DMS 273 (cell line): ENCODE measurements around the gene ANTKMT.

Experiments
- DNase-seq: peaks from one replicate; lab custom pipeline; 2025; ENCODE audit not compliant: unreplicated experiment; lab: John Stamatoyannopoulos, UW

ANTKMT gene

DNA sequence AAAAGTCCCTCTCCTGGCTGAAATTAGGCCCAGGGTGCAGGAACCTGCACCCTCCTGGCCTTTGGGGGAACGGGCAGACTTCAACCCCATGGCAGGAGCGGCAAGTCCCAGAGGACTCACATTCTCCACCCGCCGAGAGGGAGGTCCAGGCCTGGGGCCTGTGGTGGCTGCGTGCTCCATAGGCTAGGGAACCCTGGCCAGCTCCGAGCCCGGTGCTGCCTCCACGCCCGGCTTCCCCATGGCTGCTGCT, 5.2 kb downstream of the ANTKMT start:
- DNase-seq, result no peak

DNA sequence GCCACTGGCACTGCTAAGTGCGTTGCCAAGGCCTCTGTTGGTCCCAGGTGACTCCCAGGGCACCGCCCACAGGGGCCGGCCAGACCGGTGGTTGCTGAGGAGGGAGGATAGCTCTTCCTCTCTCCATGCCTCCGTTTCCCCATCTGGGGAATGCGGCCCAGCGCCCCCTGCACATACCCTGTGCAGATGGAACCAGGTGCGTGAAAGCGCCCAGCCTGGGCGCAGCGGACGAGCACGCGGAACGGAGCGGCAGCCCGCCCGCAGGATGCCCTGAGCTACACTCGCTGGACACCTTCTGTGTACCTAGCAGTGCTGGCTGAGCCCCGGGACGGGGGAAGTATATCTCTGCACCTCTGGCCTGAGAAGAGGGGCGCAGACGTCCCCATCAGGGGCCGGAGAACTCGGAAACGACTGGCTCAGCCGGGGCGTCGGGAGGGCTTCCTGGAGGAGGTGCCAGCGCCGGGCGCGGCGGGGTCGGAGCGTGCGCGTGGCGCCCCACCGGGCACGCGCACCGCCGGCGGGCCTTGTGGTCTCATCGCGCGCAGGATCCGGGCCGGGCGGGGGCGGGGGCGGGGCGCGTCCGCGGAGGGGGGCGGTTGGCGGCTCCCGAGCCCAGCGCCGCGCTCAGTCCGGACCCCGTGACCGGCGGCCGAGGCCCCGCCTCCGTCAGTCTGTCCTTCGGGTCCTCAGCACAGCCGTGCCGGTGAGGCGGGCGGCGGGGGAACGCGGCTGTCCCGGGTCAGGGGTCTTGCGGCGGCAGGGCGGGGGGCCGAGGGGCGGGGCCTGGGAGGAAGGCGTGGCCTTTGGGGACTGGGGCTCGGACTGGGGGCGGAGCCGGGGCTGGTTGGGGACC, 5.7 kb downstream of the ANTKMT start, which contains the start of the genes CCDC78 and HAGHL:
Gene CCDC78 (minus strand): TSS at position 6 of the 853 bp plus-strand sequence. CDS start 76 bp downstream, outside the sequence.
Gene HAGHL (plus strand): TSS at position 669 of the 853 bp plus-strand sequence. CDS start 404 bp downstream, outside the sequence.
- DNase-seq, result peak; percentile 93

DNA sequence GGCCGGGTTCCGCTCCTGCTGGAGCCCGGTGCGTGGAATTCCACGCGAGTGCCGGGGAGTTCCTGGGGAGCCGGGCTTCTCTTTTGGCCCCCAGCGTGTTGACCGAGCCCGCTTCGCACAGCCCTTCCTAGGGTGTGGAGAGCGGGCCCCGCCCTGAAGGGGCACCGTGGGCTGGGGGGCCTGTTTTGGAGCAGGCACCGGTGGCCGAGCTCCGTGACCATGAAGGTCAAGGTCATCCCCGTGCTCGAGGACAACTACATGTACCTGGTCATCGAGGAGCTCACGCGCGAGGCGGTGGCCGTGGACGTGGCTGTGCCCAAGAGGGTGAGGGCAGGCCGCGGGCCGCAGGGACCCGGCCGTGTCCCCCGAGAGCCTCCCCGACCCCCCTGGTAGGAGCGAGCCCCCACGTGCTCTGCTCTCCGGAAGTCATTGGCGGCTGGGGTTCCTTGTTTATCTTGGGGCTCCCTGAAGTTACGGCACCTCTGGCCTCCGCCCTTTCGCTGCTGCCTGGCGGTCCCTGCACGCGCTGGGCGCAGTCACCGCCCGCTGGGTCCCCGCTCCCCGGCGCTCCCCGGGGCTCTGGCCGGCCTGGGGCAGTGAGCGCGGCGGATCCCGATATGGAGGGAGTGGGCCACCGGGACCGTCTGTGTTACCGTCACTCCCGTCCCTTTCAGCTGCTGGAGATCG, 6.5 kb downstream of the ANTKMT start:
- DNase-seq, result peak; percentile 64

GRCh38 chr16:728131-728889, 7.4 kb downstream of the ANTKMT start:
- peak; percentile 94 for DNase-seq

- peak; percentile 69 for DNase-seq
These were observed 8.2 kb downstream of the ANTKMT start for GRCh38 chr16:728890-729744.

- no peak for DNase-seq
These were observed 9.1 kb downstream of the ANTKMT start for GRCh38 chr16:729768-730665.

DNA sequence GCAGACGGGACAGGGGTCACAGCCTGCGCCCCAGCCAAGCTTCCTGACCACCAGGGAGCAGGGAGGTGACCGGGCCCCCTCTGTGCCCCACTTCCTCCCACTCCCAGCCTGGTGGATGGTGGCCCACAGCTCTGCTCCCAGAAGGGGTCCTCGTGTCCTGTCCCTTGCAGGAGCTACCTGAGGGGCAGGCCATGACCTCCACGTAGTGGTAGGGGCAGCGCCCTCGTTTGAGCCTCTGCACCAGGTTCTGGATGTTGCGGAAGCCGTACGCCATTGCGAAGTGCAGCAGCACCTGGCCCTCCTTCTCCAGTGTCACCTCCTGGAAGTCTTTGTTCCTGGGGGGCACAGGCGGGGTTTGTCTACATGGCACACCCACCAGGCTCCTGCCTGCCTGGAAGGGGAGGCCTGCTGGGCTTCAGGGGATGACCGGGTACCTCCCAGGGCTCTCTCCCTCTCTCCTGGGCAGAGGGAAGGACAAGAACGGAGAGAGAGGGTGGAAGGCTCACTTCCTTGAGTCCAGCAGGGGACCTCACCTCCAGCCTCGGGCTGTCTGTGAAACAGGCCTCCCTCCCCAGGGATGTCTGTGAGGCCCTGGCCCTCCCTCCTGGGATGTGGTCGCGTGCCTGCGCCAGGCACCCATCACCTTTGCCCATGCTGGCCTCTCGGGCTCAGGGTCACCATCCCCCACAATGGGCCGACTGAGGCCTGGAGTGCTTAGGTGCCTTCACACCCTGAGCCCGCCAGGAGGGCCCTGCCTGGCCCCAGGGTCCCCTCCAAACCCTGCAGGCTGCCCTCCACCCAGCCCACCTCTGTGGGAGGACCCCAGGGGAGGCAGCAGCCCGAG, 9.9 kb downstream of the ANTKMT start:
- no peak for DNase-seq

DNA sequence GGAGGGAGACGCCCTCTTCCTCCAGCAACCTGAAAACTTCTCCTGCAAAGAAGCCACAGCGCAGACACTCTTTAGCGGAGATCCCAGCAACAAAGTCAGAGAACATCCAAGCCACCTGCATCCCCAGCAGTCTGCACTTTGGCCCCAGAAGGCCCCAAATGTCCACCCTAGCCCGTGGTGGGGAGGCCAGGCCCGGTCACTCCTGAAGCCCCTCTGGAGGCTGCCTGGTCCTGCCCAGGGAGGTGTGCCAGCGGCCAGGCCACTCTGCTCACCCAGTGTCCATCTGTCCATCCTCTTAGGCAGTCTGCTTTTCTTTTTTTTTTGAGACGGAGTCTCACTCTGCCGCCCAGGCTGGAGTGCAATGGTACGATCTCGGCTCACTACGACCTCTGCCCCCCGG, 11.4 kb downstream of the ANTKMT start:
- DNase-seq, result no peak

- DNase-seq, result no peak
These were observed 12.0 kb downstream of the ANTKMT start for GRCh38 chr16:732936-733335.

DNA sequence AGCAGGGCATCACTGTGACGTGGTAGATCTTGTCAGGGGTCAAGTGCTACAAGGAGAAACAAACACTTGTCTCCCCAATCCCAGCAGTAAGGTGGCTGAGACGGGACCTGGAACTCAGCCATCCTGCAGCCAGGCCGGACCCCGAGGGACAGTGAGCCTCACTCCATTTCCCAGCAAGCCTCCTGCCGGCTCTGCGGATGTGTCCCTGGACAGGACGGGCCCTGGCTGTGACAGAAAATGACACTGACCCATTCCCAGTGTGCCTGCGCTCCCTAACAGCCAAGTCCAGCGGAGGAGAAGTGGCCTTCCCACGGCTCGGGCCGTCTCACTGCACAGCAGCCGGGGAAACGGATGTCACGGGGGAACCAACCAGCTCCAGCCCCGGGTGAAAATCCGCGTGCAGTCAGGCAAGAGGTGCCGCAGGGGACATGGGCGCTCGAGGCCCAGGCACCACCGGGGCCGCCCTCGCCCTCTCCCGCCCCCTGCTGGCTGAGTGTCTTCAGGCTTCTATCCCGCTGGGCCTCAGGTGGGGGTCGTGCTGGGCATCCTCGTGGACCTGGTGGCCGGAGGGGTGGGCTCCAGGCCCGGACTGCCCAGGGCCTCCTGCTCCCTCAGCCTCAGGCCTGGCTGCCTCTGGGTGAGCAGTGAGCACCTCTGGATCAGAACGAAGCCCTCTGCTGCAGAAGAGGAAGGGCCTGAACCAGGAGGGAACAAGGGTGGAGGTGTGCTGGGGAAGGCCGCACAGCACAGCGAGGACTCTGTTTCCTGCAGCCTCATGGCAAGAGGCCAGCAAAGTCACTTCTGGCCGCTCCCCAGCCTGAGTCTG, 12.6 kb downstream of the ANTKMT start:
- DNase-seq, result peak; percentile 51

GRCh38 chr16:734208-734980, 13.4 kb downstream of the ANTKMT start:
- DNase-seq, result no peak

DNA sequence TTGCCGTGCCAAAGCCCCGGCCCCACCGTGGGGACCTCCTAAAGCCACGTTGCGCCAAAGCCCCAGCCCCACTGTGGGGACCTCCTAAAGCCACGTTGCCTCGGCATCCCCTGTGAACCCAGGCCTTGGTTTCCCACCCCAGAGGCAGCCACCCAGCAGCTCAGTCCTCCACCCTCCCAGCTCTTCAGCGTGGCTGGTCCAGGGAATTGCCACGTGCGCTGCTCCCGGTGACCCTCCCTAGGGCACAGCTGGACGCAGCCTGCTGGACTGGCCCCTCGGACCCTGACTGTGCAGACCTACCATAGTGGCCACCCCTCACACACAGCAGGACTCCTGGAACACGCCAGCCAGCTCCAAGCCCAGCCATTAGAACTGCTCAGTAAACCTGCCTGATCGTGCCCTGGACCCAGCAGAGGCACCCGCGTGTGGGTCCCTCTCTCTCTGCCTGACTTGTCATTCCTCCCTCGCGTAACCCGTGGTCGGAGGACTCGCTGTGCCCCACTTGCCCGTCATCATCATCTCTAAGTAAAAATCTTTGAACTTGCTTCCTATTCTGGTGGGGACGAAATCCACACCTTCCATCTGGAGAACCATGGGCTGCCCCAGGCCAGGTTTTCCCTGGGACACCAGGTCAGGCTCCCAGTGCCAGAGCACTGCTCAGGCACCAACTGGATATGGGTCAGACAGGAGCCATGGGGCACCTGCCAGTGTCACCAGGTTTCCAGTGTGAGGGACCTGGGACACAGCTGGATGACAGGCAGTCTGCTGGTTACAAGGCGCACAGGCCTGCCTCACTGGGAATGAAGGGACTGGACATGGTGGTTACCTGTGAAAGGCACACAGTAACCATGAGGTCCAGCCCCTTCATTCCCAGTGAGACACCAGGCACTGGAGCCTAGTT, 14.3 kb downstream of the ANTKMT start:
- no peak for DNase-seq

- DNase-seq, result no peak
These were observed 15.1 kb downstream of the ANTKMT start for GRCh38 chr16:735982-736453.

GRCh38 chr16:736936-737481, 16.1 kb downstream of the ANTKMT start:
- no peak for DNase-seq

GRCh38 chr16:739560-740458, 18.9 kb downstream of the ANTKMT start:
- DNase-seq, result no peak
